Skeletal muscle tissue (tissue), 4 donors: ENCODE data around the gene TNK2. TPM values are rescaled to one million over a fixed set of nuclear protein-coding genes. Genes with fewer than 3 reads are reported as not detected.
A peak's percentile ranks its signal among the peaks of the same experiment; 100 is the strongest.
"Not testable (repeated sequence)": the region's sequence is repeated elsewhere in the genome, so short reads cannot be mapped to it uniquely, and the experiment has no call there.

Experiments
- H3K27ac ChIP-seq: one replicate; pipeline ENCODE4 v1.7.0; 2013; ENCODE audit warnings: mild to moderate bottlenecking, low read depth, low read length, inconsistent platforms
- H3K27me3 ChIP-seq, 3 donors: one replicate each; pipeline ENCODE4 v1.7.0; 2013; ENCODE audit warnings: low read length in 3 of 3; ENCODE audit not compliant: control insufficient read depth in 3 of 3, insufficient read depth in 3 of 3
- H3K36me3 ChIP-seq, 3 donors: one replicate each; pipeline ENCODE4 v1.7.0; 2013; ENCODE audit warnings: low read length in 3 of 3; ENCODE audit not compliant: control insufficient read depth in 3 of 3, insufficient read depth in 3 of 3
- H3K4me1 ChIP-seq, 3 donors: one replicate each; pipeline ENCODE4 v1.7.0; 2013; ENCODE audit warnings: low read length in 3 of 3, mild to moderate bottlenecking in 3 of 3; ENCODE audit not compliant: control insufficient read depth in 3 of 3, insufficient read depth in 3 of 3
- H3K4me3 ChIP-seq, 3 donors: one replicate each; pipeline ENCODE4 v1.7.0; 2013; ENCODE audit warnings: low read length in 3 of 3
- H3K9ac ChIP-seq, 3 donors: one replicate each; pipeline ENCODE4 v1.7.0; 2013; ENCODE audit warnings: low read length in 3 of 3, mild to moderate bottlenecking in 3 of 3, moderate library complexity in 2 of 3, low read depth in 1 of 3
- H3K9me3 ChIP-seq, 3 donors: one replicate each; pipeline ENCODE4 v1.7.0; 2013; ENCODE audit warnings: low read length in 3 of 3; ENCODE audit not compliant: control insufficient read depth in 3 of 3
- total RNA-seq: library from RNA; depleted of rRNA; stranded (reverse); fragments of >200 nt; gene quantifications from one replicate; pipeline ENCODE4 v1.2.3, GENCODE V29; 2014
- donor health status: Osteomylitis.

The TNK2 gene
- total RNA-seq, 1 donor from 2014 or later: 9.9 TPM

- Histone ChIP-seq H3K4me1 (peaks cover 20 to 27% (median 23%) of the 10 kb centered on the region in 3 donors), H3K36me3 (peaks cover 21 to 38% (median 31%) of the 10 kb centered on the region in 3 donors), H3K27ac (no peak overlapping the region), H3K4me3 (no peak overlapping the region), H3K9ac (no peak overlapping the region), H3K9me3 (no peaks in the 10 kb centered on the region), H3K27me3 (no peaks in the 10 kb centered on the region)
These were observed 42.6 kb downstream of the TNK2 start for GRCh38 chr3:195865752-195866151.

DNA sequence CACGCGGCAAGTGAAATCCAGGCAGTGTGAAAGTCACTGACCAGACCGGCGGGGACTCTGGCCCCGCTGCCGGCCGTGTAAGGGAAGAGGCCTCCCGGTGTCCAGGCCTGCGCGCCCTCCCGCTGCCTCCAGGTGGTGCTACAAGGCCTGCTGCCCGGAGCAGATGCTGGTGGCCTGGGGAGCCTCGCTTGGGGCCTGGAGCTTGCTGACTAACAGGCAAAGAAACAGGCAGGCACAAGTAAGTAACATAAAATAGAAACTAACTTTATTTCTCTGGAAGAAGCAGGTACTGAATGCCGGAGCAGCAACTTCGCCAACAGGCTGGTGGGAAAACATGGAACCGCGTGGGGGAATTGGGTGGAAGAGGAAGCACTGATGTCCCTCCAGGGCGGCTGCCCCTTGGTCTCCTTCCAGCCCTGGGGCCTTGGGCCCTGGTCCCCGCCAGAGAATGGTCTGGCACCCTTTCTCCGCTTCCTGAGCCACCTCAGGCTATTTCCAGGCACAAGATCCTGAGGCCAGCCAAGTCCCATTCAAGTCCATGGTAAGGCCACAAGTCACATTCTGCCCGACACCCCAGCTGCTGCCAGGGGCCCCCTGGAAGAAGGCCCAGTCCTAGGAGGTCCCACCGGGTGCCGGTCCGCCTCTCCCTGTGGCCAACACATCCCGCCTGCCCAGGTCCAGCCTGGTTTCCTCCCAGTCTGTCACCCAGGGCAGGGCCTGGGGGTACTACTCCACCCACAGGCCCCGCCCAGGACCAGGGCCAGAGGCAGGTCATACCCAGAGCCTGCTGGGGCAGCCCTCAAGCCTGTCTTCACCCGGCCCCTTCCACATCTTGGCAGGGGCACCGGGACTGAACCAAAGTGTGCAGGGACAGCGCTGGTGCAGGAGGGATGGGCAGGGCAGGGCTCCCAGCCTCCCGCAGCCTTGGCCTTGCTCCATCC is 45.0 kb downstream of the TNK2 start:
- Histone ChIP-seq H3K4me1 (peaks cover 27 to 33% (median 27%) of the 10 kb centered on the region in 3 donors), H3K9ac (peak overlapping the region; percentile 61 to 74 (median 67)), H3K4me3 (peak overlapping the region in 2 of 3 donors; percentile 13 to 43), H3K36me3 (peaks cover 14 to 19% (median 18%) of the 10 kb centered on the region in 3 donors), H3K9me3 (no peaks in the 10 kb centered on the region), H3K27ac (peak overlapping the region; percentile 88), H3K27me3 (no peaks in the 10 kb centered on the region)

GRCh38 chr3:195862318-195862717 is 46.0 kb downstream of the TNK2 start:
- H3K36me3 ChIP-seq: peaks cover 11 to 13% (median 12%) of the 10 kb centered on the region in 3 donors
- peaks cover 27 to 33% (median 27%) of the 10 kb centered on the region in 3 donors for H3K4me1 ChIP-seq
- not testable (repeated sequence) for H3K4me3 ChIP-seq, H3K27ac ChIP-seq, H3K9me3 ChIP-seq, H3K27me3 ChIP-seq
- H3K9ac ChIP-seq: peak overlapping the region in 2 of 3 donors; percentile 21 to 28

DNA sequence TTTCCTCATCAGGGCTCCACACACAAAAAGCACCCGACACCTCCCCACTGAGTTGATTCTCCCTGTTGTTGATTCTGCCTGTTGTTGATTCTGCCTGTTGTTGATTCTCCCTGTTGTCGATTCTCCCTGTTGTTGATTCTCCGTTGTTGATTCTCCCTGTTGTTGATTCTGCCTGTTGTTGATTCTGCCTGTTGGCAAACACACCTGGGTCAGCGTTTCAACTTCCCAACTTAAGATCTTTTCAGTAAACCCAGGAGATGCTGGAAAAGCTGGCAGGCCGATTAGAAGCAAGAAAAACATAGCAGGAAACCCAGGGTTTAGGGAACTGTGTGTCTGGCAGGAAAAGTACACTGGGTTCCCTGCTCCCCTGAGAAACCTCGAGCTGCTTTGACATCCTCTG is 47.9 kb downstream of the TNK2 start:
- H3K4me1 ChIP-seq: peaks cover 27 to 33% (median 27%) of the 10 kb centered on the region in 3 donors
- H3K9me3 ChIP-seq: no peaks in the 10 kb centered on the region
- H3K27me3 ChIP-seq: no peaks in the 10 kb centered on the region
- no peak overlapping the region for H3K27ac ChIP-seq
- H3K9ac ChIP-seq: no peak overlapping the region
- H3K36me3 ChIP-seq: peaks cover 2 to 3% (median 3%) of the 10 kb centered on the region in 3 donors
- no peak overlapping the region for H3K4me3 ChIP-seq

DNA sequence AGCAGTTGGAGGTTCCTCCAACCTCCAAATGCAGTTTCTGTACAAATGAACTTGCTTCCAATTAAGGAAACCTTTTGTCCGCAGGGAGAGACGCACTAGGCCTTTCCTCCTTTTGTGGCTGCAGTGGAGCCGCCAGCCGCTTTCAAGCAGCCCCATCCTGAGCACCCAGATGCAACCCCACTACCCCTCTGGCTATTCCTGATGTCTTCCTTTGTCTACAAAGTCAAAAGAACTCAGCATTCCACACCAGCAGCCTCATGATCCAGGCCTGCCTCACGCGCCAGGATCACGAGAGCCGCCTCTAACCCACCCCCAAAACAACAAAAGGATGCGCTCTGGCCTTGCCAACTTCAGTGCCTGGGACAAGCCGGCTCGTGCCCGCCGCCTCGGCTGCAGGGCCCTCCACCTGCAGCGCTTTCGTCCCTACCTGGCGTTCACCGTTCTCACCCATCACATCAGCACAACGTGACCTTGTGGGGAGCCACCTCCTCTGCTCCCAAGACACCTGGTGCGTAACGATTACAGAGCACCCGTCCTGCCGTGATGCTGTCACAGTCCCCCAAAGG is 48.4 kb downstream of the TNK2 start:
- H3K9ac ChIP-seq: peak overlapping the region in 1 of 3 donors; percentile 1
- H3K4me3 ChIP-seq: peak overlapping the region in 1 of 3 donors; percentile 24
- no peak overlapping the region for H3K27ac ChIP-seq
- H3K9me3 ChIP-seq: no peaks in the 10 kb centered on the region
- no peaks in the 10 kb centered on the region for H3K27me3 ChIP-seq
- peaks cover 27 to 33% (median 27%) of the 10 kb centered on the region in 3 donors for H3K4me1 ChIP-seq
- no peaks in the 10 kb centered on the region for H3K36me3 ChIP-seq

GRCh38 chr3:195859061-195859845 is 49.1 kb downstream of the TNK2 start:
- Histone ChIP-seq H3K27me3 (no peaks in the 10 kb centered on the region), H3K9ac (peak overlapping the region in 1 of 3 donors; percentile 1), H3K4me3 (peak overlapping the region in 1 of 3 donors; percentile 24), H3K4me1 (peaks cover 26 to 28% (median 26%) of the 10 kb centered on the region in 3 donors), H3K36me3 (no peaks in the 10 kb centered on the region), H3K9me3 (no peaks in the 10 kb centered on the region), H3K27ac (no peak overlapping the region)

GRCh38 chr3:195856410-195857084 is 51.8 kb downstream of the TNK2 start:
- no peak overlapping the region for H3K9ac ChIP-seq
- H3K9me3 ChIP-seq: no peaks in the 10 kb centered on the region
- H3K36me3 ChIP-seq: no peaks in the 10 kb centered on the region
- no peak overlapping the region for H3K4me3 ChIP-seq
- H3K27ac ChIP-seq: no peak overlapping the region
- H3K4me1 ChIP-seq: peaks cover 6 to 9% (median 7%) of the 10 kb centered on the region in 3 donors
- H3K27me3 ChIP-seq: no peaks in the 10 kb centered on the region

DNA sequence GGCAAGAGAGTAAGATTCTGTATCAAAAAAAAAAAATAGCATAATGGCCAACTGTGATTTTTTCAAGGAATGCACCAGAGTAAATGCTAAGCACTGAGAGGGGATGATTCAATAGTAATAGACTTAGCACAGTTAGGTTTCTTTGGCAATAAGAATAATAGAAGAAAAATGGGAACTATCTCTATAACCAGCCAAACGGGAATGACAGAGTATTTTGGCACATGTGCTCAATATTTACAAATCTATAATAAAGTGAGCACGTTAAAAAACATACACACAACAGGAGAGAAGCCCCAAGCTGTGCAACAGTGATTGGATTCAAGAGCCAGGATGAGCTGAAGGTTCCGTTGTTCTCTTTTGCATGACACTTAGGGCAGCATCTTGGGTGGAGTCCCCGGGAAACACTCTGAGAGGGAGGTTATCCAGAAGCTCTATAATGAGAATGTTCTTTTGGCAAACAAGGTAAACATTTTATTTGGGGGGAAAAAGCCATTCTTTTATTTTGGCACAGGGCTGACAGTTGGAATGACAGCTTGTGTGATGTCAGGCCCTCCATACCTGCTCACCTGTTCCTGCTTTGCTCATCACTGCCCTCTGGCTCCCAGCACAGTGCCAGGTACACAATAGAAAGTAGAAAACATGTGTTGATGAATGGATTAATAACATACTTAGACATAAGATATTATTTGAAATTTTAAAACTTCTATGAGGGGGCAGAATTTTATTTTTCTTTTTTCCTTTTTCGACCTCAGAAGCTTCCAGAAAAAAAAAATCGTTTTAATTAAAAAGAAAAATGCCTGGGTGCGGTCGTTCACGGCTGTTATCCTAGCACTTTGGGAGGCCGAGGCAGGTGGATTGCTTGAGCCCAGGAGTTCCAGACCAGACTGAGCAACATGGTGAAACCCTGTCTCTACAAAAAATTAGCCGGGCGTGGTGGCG is 52.6 kb downstream of the TNK2 start:
- Histone ChIP-seq H3K9ac (no peak overlapping the region), H3K9me3 (no peaks in the 10 kb centered on the region), H3K4me1 (peaks cover 10 to 14% (median 12%) of the 10 kb centered on the region in 3 donors), H3K27me3 (no peaks in the 10 kb centered on the region), H3K36me3 (no peaks in the 10 kb centered on the region), H3K27ac (no peak overlapping the region), H3K4me3 (no peak overlapping the region)
